Inflammatory macrophage treated with lipopolysaccharide for 4 hours (primary cell): ENCODE data around the gene PHPT1.
"Not testable (repeated sequence)": the region's sequence is repeated elsewhere in the genome, so short reads cannot be mapped to it uniquely, and the experiment has no call there.

ENCODE experiments used
- DNase-seq: peaks from one replicate; pipeline ENCODE4 v3.0.0-alpha.2; 2020

The PHPT1 gene

DNA sequence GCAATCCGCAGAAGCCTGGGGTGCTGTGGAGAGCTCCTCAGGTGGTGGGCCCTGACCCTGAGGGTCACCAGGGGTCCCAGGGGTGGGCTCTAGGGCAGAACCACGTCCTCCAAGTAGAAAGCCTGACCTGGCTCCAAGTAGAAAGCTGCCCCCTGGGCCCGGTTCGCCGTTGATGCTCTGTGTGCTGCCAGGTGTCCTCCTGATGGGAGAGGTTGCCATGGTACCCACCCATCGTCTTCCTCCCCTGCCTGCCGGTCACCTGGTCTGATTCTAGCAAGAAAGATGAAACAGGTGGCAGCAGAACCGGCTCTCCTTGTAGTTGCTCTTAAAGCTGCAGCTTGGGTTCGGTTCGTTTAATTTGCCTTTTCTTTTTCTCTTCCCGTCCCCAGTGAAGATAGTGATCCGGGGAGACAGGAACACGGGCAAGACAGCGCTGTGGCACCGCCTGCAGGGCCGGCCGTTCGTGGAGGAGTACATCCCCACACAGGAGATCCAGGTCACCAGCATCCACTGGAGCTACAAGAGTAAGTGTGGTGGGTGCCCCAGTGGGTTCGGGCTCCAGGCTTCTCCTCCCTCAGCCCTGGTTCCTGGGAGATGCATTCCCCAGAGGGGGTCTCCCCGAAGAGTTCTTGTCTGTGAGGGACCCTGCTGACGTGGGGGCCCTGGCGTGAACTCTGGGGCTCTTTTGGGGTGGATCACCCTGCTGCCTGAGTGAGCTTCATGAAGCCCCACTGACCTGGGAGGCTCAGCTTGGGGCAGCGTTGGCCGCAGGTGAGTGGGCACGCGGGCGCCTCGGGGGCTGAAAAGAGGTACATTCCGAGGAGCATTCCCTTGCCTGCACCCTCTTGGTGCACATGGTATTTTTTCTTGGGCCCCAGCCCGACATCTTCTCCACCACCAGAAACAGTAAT is 25.8 kb upstream of the PHPT1 start:
- DNase-seq: no peak

- DNase-seq: no peak
Measured at GRCh38 chr9:136824496-136825225, 24.5 kb upstream of the PHPT1 start.

GRCh38 chr9:136825295-136826187 is 23.7 kb upstream of the PHPT1 start:
- no peak for DNase-seq

GRCh38 chr9:136826188-136826541 is 23.0 kb upstream of the PHPT1 start:
- DNase-seq: no peak

DNA sequence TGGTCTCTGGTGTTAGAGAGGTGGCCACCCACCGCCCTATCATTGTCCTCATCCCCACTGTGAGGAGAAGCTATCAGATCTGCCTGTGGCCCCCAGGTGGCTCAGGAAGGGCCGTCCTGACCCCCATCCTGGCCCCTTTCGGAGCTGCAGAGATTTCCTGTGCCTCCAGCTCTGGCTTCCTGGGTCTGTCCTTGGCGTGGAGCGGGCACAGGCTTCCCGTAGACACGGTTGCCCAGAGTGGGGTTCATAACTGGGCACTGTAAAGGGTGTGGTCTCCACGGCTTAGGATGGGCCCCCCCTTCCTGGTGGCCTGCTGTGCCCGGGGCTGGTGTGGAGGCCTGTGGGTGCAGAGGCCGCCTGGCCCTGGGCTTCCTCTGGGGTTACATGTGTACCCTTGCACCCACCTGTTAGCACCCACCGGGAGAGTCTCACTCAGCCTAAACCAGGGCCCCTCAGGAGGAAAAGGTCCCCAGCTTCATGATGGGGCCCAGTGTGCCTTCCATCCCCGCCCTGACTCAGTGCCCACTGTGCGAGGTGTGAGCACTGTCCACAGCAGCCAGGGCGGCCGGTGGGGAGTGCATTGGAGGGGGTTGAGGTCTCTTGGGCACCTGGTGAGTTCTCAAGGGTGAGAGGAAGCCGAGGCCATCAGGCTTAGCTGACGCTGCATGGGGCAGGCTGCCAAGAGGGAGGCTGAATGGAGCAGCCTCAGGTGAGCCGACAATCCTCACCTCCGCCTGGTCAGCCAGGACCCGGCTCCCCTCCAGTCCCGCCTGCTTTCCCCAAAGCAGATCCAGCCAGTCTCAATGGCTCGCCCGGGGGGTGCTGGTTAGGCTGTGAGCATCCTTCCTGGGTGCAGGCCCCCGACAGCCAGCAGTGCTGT is 22.3 kb upstream of the PHPT1 start:
- no peak for DNase-seq

GRCh38 chr9:136827794-136828473 is 21.3 kb upstream of the PHPT1 start:
- DNase-seq: no peak

DNA sequence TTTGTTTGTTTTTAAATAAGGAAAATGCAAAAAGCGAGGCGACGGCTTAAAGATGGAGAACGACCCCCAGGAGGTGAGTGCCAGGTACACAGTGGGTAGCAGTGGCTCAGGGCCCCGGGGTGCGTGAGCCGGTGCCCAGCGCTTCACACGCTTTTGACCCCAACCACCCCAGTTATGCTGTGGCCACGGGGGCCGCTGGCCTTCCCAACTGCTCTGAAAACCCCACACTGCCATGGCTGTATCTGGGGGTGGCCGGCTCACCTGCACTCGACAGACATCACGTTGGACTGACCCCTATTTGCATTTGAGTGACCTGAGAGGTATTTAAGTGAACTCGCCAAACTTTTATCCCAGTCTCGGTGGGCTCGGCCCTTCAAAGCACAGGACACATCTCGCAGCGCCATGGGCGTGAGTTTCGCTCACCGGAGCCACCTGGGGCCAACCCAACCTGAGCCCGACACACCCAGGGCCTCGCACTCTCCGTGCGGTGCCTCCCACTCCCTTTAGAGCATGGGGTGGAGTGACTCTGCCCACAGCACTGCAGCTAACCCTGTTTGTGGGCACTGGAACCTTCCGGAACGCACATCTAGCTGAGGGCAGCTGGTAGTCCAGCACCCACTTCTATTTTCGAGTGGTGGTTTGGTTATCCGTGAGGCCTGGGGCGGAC is 20.6 kb upstream of the PHPT1 start:
- DNase-seq: no peak

DNA sequence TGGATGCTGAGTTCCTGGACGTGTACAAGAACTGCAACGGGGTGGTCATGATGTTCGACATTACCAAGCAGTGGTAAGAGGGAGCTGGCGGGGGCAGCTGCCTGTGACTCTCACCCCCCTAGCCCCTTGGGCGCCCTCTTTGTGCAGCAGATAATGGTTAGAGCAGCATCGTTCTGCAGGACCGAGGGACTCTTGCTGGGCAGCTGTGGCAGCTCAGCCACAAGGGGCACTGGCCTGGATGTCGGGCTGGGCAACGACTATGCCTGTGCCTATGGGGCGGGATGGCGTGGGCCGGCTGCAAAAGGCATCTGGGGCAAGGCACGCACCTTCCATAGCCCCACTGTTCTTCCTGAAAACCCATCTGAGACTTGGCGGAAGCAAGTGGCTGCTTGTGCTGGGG is 19.8 kb upstream of the PHPT1 start:
- no peak for DNase-seq

- no peak for DNase-seq
Measured at GRCh38 chr9:136829981-136830885, 19.0 kb upstream of the PHPT1 start.

DNA sequence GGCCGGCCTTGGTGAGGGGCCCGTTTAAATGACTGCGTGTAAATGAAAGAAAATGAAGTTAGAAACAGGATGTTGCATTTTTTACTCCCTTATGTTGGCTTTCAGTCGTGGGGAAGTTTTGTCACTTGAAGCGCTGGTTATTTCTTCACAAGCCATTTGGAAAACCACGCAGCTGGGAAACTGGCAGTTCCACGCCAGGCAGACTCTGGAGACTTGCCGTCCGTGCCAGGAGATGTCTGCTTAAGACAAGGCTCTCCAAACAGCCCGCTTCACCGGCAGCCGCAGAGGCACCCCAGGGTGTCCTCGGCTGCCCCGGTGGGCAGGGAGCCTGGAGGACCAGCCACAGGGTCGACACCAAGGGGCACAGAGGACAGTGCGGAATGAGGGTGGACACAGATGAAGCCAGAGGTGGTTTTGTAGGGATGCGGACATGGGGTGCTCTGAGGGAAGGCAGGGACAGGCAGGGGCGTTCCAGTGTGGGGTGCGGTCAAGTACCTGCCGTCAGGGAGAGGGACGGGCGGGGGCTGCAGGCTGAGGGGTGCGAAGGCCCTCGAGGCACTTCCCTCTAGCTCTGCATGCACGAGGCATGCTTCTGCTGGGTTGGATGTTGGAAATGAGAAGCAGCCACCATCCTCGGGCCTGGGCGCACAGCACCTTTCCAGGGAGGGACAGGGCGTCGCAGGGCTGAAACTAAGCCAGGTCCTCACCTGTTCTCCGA is 18.0 kb upstream of the PHPT1 start:
- DNase-seq: no peak

DNA sequence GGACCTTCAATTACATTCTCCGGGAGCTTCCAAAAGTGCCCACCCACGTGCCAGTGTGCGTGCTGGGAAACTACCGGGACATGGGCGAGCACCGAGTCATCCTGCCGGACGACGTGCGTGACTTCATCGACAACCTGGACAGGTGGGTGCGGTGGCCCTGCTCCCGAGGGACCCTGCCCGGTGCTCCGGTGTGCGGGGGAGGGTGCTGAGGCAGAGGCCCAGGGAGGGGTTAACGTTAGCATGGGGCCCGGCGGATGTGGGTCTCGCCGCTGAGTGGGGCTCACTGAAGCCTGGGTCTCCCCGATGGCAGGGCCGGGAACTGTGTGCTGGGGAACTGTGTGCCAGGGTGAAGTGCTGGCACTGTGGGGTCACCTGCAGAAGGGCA is 17.5 kb upstream of the PHPT1 start:
- DNase-seq: no peak

DNA sequence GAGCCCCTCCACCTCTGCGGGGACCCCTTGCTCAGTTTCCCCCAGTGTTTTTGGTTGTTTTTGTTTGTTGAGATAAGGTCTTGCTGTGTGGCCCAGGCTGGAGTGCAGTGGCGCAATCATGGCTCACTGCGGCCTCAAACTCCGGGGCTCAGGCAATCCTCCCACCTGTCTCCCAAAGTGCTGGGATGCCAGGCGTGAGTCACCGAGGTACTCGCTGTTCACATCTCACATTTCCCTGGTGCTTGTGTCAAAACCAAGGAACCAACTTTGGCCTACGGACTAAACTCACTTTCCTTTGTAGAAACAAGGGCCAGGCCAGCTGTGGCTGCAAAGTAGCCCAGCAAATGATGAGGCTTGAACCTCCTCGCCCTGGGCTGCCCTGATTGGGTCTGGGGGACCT is 16.6 kb upstream of the PHPT1 start:
- DNase-seq: no peak

- not testable (repeated sequence) for DNase-seq
Measured at GRCh38 chr9:136833381-136834048, 15.7 kb upstream of the PHPT1 start.

- no peak for DNase-seq
Measured at GRCh38 chr9:136835162-136835931, 13.9 kb upstream of the PHPT1 start.

DNA sequence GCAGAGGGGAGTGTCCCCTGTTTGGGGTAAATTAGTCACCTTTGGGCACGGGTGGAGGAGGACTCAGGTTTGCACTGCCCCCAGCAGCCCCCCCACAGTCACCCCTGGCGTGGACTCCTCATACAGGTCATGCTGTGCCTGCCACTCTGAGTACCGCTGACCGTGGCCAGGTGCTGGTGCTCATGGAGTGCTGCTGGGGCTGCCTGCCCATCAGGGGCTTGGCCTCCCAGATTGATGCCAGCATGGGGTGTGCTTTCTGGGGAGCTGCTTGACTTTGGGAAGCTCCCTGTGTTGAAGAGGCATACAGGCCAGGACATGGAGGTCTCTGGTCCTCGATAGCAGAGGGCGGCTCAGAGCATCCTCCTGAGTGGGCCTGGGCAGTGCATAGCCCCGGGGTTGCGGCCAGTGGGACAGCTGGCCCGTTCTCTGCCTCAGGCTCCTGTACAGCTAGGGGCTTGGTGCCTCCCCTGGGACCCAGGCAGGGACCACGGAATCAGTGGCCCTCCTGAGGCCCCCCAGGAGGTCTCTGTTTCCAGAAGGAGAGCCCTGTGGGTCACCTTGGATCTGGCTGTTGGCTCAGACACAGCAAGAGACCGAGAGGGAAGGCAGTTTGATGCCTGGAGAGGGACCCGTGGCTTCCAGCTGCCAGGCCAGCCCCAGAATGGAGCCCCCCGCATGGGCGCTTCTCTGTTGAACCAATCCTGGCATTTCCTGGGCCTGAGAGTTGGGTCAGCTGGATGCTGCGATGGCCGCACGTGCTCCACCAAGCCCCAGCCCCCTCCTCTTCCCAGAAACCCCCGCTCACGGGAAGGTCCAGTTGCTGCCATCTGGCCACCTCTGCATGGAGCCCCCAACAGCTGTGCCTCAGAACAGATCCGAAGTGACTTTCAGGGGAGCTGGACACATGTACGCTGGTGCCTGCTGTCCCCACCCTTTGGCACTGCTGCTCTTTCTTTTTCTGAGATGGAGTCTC is 13.0 kb upstream of the PHPT1 start:
- no peak for DNase-seq

- no peak for DNase-seq
Measured at GRCh38 chr9:136837146-136837855, 11.9 kb upstream of the PHPT1 start.
